ENCODE data around the gene DTHD1. TPM values are rescaled to one million over a fixed set of nuclear protein-coding genes. Genes with fewer than 3 reads are reported as not detected.

Gene DTHD1
- total RNA-seq, 4 donors from 2014 or later: 0.68 to 1.3 TPM; not detected in 2

GRCh38 chr4:36254371-36254770, 27.0 kb upstream of the DTHD1 start:
- Histone ChIP-seq H3K9me3 (no peaks in the 10 kb centered on the region), H3K4me3 (no peak overlapping the region), H3K27me3 (no peaks in the 10 kb centered on the region), H3K4me1 (no peaks in the 10 kb centered on the region), H3K27ac (no peak overlapping the region), H3K36me3 (no peaks in the 10 kb centered on the region)
- no peak for TF ChIP-seq POLR2AphosphoS5 (IDR thresholded peaks at IDR 0.05)
- TF ChIP-seq POLR2A (IDR thresholded peaks at IDR 0.05): no peak
- no peak for TF ChIP-seq EP300 (IDR thresholded peaks at IDR 0.05; ENCODE audit: low read depth)
- no peak for TF ChIP-seq CTCF (IDR thresholded peaks at IDR 0.05)
- in situ Hi-C loops (cut with MboI; ENCODE audit: low pct_ligation_motif_present in 1 of 4, low pct_unique_long_range_greater_than_20kb in 1 of 4, low sequenced_read_pairs in 3 of 4): no loop called here
- intact Hi-C loops (cut with DNase I; ENCODE audit: low total_unique reads): no loop called here
- WGBS, 2 donors (ENCODE audit: low coverage in 1 of 2): 83 to 87% methylated on average over 2 of the region's 2 CpGs
- DNase-seq: no peak

- Histone ChIP-seq H3K4me3 (no peak overlapping the region), H3K27me3 (no peaks in the 10 kb centered on the region), H3K9me3 (no peaks in the 10 kb centered on the region), H3K36me3 (no peaks in the 10 kb centered on the region), H3K27ac (no peak overlapping the region), H3K4me1 (no peaks in the 10 kb centered on the region)
- intact Hi-C loops (cut with DNase I; ENCODE audit: low total_unique reads): no loop called here
- WGBS, 2 donors (ENCODE audit: low coverage in 1 of 2): 67 to 100% methylated on average over 2 of the region's 2 CpGs
- DNase-seq: peak; percentile 20
- in situ Hi-C loops (cut with MboI; ENCODE audit: low pct_ligation_motif_present in 1 of 4, low pct_unique_long_range_greater_than_20kb in 1 of 4, low sequenced_read_pairs in 3 of 4): no loop called here
- no peak for TF ChIP-seq EP300 (IDR thresholded peaks at IDR 0.05; ENCODE audit: low read depth)
- TF ChIP-seq POLR2A (IDR thresholded peaks at IDR 0.05): no peak
- no peak for TF ChIP-seq CTCF (IDR thresholded peaks at IDR 0.05)
- TF ChIP-seq POLR2AphosphoS5 (IDR thresholded peaks at IDR 0.05): no peak
These were observed 25.8 kb upstream of the DTHD1 start for GRCh38 chr4:36255577-36255976.

- no peaks in the 10 kb centered on the region for H3K27me3 ChIP-seq
- peak overlapping the region in 1 of 4 donors; percentile 1 for H3K27ac ChIP-seq
- intact Hi-C loops (cut with DNase I; ENCODE audit: low total_unique reads) (no loop called here), in situ Hi-C loops (cut with MboI; ENCODE audit: low pct_ligation_motif_present in 1 of 4, low pct_unique_long_range_greater_than_20kb in 1 of 4, low sequenced_read_pairs in 3 of 4) (no loop called here)
- TF ChIP-seq POLR2AphosphoS5 (IDR thresholded peaks at IDR 0.05) (no peak), POLR2A (IDR thresholded peaks at IDR 0.05) (no peak), CTCF (IDR thresholded peaks at IDR 0.05) (no peak), EP300 (IDR thresholded peaks at IDR 0.05; ENCODE audit: low read depth) (no peak)
- H3K4me3 ChIP-seq: no peak overlapping the region
- 30 to 86% methylated on average over 2 to 6 of the region's 6 CpGs for WGBS, 2 donors (ENCODE audit: low coverage in 1 of 2)
- H3K4me1 ChIP-seq: no peaks in the 10 kb centered on the region
- no peaks in the 10 kb centered on the region for H3K9me3 ChIP-seq
- H3K36me3 ChIP-seq: no peaks in the 10 kb centered on the region
- no peak for DNase-seq
These were observed 25.0 kb upstream of the DTHD1 start for GRCh38 chr4:36256398-36256891.

- no peak for TF ChIP-seq POLR2A (IDR thresholded peaks at IDR 0.05)
- no peak for TF ChIP-seq CTCF (IDR thresholded peaks at IDR 0.05)
- TF ChIP-seq EP300 (IDR thresholded peaks at IDR 0.05; ENCODE audit: low read depth): no peak
- no peak for TF ChIP-seq POLR2AphosphoS5 (IDR thresholded peaks at IDR 0.05)
- in situ Hi-C loops (cut with MboI; ENCODE audit: low pct_ligation_motif_present in 1 of 4, low pct_unique_long_range_greater_than_20kb in 1 of 4, low sequenced_read_pairs in 3 of 4): no loop called here
- intact Hi-C loops (cut with DNase I; ENCODE audit: low total_unique reads): no loop called here
- Histone ChIP-seq H3K27ac (no peak overlapping the region), H3K4me1 (no peaks in the 10 kb centered on the region), H3K4me3 (no peak overlapping the region), H3K27me3 (no peaks in the 10 kb centered on the region), H3K36me3 (no peaks in the 10 kb centered on the region), H3K9me3 (no peaks in the 10 kb centered on the region)
- DNase-seq: no peak
- WGBS, 2 donors (ENCODE audit: low coverage in 1 of 2): 79 to 92% methylated on average over 2 to 5 of the region's 5 CpGs
These were observed 20.7 kb upstream of the DTHD1 start for GRCh38 chr4:36260731-36261130.
